CD4-positive, alpha-beta T cell (primary cell): ENCODE results near the gene ARMH3. TPM values are rescaled to one million over a fixed set of nuclear protein-coding genes. Genes with fewer than 3 reads are reported as not detected.
"Not testable (repeated sequence)": the region's sequence is repeated elsewhere in the genome, so short reads cannot be mapped to it uniquely, and the experiment has no call there.

Source experiments
- ATAC-seq: fragments of 200-7000 bp; cut with Tn5 transposase; one replicate; pipeline ENCODE4 v1.10.0; 2022; ENCODE audit warnings: mild to moderate bottlenecking; ENCODE audit not compliant: poor library complexity
- CTCF ChIA-PET: fragments of 350-600 bp; sonication (Branson Sonifier 250); formaldehyde crosslinking; loops from one replicate; lab custom pipeline; 2021; ENCODE audit warnings: antibody characterized with exemption, inconsistent platforms; lab: Charles Lee
- POLR2A ChIA-PET: fragments of 350-600 bp; sonication (Branson Sonifier 250); formaldehyde crosslinking; loops from one replicate; lab custom pipeline; 2021; ENCODE audit warnings: antibody characterized with exemption, inconsistent platforms; lab: Charles Lee
- DNase-seq, 14 experiments: peaks; one replicate each; pipeline ENCODE4 v3.0.0-alpha.2; 2013 to 2020; ENCODE audit warnings: mixed read lengths in 2 of 14
- H3K27ac ChIP-seq, 2 donors: one replicate each; pipeline versions ENCODE4 v1.5.1 to v1.7.0; 2013; ENCODE audit warnings: low read length in 2 of 2, low read depth in 1 of 2, mild to moderate bottlenecking in 1 of 2
- H3K27me3 ChIP-seq, 2 experiments: 1 replicate in 1 of 2; 2 replicates in 1 of 2; pipeline versions ENCODE4 v1.6.1 to v1.7.0; 2013; ENCODE audit warnings: low read length in 2 of 2, control low read depth in 1 of 2, mild to moderate bottlenecking in 1 of 2, moderate library complexity in 1 of 2; ENCODE audit not compliant: insufficient read depth in 2 of 2, control insufficient read depth in 1 of 2
- H3K36me3 ChIP-seq: one replicate; pipeline ENCODE4 v1.6.1; 2013; ENCODE audit warnings: low read length, control low read depth; ENCODE audit not compliant: insufficient read depth
- H3K4me1 ChIP-seq: one replicate; pipeline ENCODE4 v1.6.1; 2013; ENCODE audit warnings: low read length, control low read depth; ENCODE audit not compliant: insufficient read depth
- H3K4me3 ChIP-seq: one replicate; pipeline ENCODE4 v1.5.1; 2013; ENCODE audit warnings: mild to moderate bottlenecking, low read length, moderate library complexity
- H3K9me3 ChIP-seq, 2 experiments: 1 replicate in 1 of 2; 2 replicates in 1 of 2; pipeline versions ENCODE4 v1.6.1 to v1.7.0; 2013; ENCODE audit warnings: low read length in 2 of 2, mild to moderate bottlenecking in 2 of 2, control low read depth in 1 of 2, moderate library complexity in 1 of 2; ENCODE audit not compliant: control insufficient read depth in 1 of 2, insufficient read depth in 1 of 2
- H3K27ac Mint-ChIP-seq: one replicate; pipeline ENCODE4 v1.8.0; 2020; ENCODE audit warnings: mixed read lengths
- H3K27me3 Mint-ChIP-seq: one replicate; pipeline ENCODE4 v1.8.0; 2021; ENCODE audit warnings: mixed read lengths
- H3K36me3 Mint-ChIP-seq: one replicate; pipeline ENCODE4 v1.8.0; 2021; ENCODE audit warnings: low read depth, mixed read lengths
- H3K4me1 Mint-ChIP-seq: one replicate; pipeline ENCODE4 v1.8.0; 2021; ENCODE audit warnings: low read depth, mixed read lengths
- H3K4me3 Mint-ChIP-seq: one replicate; pipeline ENCODE4 v1.8.0; 2020; ENCODE audit warnings: mild to moderate bottlenecking, mixed read lengths
- H3K9me3 Mint-ChIP-seq: one replicate; pipeline ENCODE4 v1.8.0; 2020; ENCODE audit warnings: mixed read lengths
- CTCF ChIP-seq: fragments of 200-600 bp; IDR thresholded peaks from one replicate; pipeline ENCODE4 v1.8.0; 2022; ENCODE audit warnings: antibody characterized with exemption, mild to moderate bottlenecking
- intact Hi-C, 2 experiments: fragments of 100-400 bp; cut with DNase I in 1 of 2; cut with micrococcal nuclease in 1 of 2; formaldehyde crosslinking; loops; one replicate each; pipeline versions ENCODE4 v1.15.1 to v1.9.0; 2023 to 2025; cut with DNase I, micrococcal nuclease
- total RNA-seq, 174 experiments: library from RNA in 2 of 174; stranded (reverse) in 2 of 174; gene quantifications; one replicate each; pipeline ENCODE4 v1.2.3 and lab custom pipeline; 2021 to 2026

The ARMH3 gene
- total RNA-seq, 2 experiments from 2014 or later = 17.7 to 18.9 TPM

- Mint-ChIP-seq H3K4me1 (peaks cover 9% of the 10 kb centered on the region), H3K9me3 (no peaks in the 10 kb centered on the region), H3K36me3 (peaks cover 51% of the 10 kb centered on the region), H3K27me3 (no peaks in the 10 kb centered on the region), H3K4me3 (no peak overlapping the region), H3K27ac (no peak overlapping the region)
- H3K36me3 ChIP-seq = peaks cover 30% of the 10 kb centered on the region
- ChIA-PET POLR2A (no interaction called here), CTCF (interaction anchor here (0.6 kb wide), 1 partner anchor 74 kb away, joined by 4 read pairs; no protein-coding TSS in a partner anchor)
- H3K4me3 ChIP-seq = no peak overlapping the region
- no peak for TF ChIP-seq CTCF
- no peaks in the 10 kb centered on the region for H3K4me1 ChIP-seq
- no peak for DNase-seq
- intact Hi-C loops = no loop called here
- H3K27me3 ChIP-seq = no peaks in the 10 kb centered on the region
- H3K9me3 ChIP-seq = no peaks in the 10 kb centered on the region
- no peak for ATAC-seq
- no peak overlapping the region for H3K27ac ChIP-seq
These were observed 17.6 kb downstream of the ARMH3 start for GRCh38 chr10:102038410-102038809.

DNA sequence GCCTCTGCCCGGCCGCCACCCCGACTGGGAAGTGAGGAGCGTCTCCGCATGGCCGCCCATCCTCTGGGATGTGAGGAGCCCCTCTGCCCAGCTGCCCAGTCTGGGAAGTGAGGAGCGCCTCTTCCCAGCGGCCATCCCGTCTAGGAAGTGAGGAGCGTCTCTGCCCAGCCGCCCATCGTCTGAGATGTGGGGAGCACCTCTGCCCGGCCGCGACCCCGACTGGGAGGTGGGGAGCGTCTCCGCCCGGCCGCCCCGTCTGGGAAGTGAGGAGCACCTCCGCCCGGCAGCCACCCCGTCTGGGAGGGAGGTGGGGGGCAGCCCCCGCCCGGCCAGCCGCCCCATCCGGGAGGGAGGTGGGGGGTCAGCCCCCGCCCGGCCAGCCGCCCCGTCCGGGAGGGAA is 20.2 kb downstream of the ARMH3 start:
- H3K36me3 Mint-ChIP-seq = peaks cover 73% of the 10 kb centered on the region
- peaks cover 47% of the 10 kb centered on the region for H3K36me3 ChIP-seq
- H3K27ac Mint-ChIP-seq = not testable (repeated sequence)

DNA sequence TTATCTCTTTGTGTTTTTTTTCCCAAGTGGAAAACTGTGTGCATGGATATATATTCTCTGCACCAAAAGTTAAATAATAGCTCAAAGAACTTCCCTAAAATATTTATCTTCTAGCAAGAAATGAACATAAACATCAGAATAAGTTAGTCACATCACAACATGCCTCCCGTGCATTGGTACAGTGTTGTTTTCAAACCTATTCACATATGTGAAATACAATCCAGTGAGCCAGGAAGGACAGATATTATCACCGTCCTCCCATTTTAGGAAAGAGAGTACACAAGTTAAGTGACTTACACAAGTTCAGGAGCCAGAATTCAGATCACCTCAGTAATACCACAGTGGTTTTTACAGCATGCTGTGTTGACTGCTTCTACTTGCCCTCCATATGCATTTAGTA is 22.2 kb downstream of the ARMH3 start:
- POLR2A ChIA-PET = interaction anchor here (1.4 kb wide), 1 partner anchor 11 kb away, joined by 5 read pairs; no protein-coding TSS in a partner anchor
- H3K27ac ChIP-seq = no peak overlapping the region
- H3K4me1 ChIP-seq = no peaks in the 10 kb centered on the region

More for the DNA sequence above, 20.2 kb downstream of the ARMH3 start:
- H3K27ac ChIP-seq, DNase-seq, H3K27me3 ChIP-seq, ATAC-seq, H3K9me3 Mint-ChIP-seq, H3K4me1 Mint-ChIP-seq, POLR2A ChIA-PET, CTCF ChIA-PET, intact Hi-C loops, H3K4me1 ChIP-seq, H3K4me3 Mint-ChIP-seq, H3K4me3 ChIP-seq, H3K27me3 Mint-ChIP-seq, H3K9me3 ChIP-seq: not testable (repeated sequence)

More for the DNA sequence above, 22.2 kb downstream of the ARMH3 start:
- ATAC-seq (no peak), DNase-seq (no peak)
- no peak for TF ChIP-seq CTCF
- Mint-ChIP-seq H3K4me3 (no peak overlapping the region), H3K4me1 (no peaks in the 10 kb centered on the region), H3K27ac (no peak overlapping the region), H3K27me3 (no peaks in the 10 kb centered on the region), H3K9me3 (no peaks in the 10 kb centered on the region), H3K36me3 (peaks cover 69% of the 10 kb centered on the region)
- intact Hi-C loops = no loop called here
- Histone ChIP-seq H3K9me3 (no peaks in the 10 kb centered on the region), H3K27me3 (no peaks in the 10 kb centered on the region), H3K4me3 (no peak overlapping the region), H3K36me3 (peaks cover 47% of the 10 kb centered on the region)
- CTCF ChIA-PET = interaction anchor here (0.7 to 0.9 kb wide), 2 partner anchors 24 to 39 kb away, joined by 3 to 4 read pairs; no protein-coding TSS in a partner anchor
